Measurements from ENCODE around the gene CPNE7. TPM values are rescaled to one million over a fixed set of nuclear protein-coding genes. Genes with fewer than 3 reads are reported as not detected.

CPNE7 gene
- total RNA-seq, 1 experiment from 2014 or later: 108 TPM

DNA sequence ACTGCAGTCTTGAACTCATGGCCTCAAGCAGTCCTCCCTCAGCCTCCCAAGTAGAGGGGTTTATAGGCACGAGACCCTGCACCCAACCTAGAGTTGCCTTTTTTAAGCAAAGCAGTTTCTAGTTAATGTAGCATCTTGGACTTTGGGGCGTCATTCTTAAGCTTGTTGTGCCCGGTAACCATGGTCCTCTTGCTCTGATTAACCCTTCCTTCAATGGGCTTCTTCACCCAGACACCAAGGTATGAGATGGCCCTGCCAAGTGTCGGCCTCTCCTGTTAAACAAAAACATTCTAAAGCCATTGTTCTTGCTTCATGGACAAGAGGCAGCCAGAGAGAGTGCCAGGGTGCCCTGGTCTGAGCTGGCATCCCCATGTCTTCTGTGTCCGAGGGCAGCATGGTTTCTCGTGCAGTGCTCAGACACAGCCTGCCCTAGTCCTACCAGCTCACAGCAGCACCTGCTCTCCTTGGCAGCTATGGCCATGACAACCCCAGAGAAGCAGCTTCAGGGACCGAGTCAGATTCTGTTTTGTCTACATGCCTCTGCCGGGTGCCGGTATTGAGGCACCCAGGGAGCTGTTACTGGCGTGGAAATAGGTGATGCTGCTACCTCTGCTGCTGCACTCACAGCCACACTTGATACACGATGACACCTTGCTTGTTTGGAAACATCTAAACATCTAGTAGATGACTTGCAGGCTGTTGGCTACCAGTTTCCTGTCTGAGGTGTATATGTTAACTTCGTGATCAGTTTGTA is 11.7 kb upstream of the CPNE7 start:
- Histone ChIP-seq H3K27me3 (replicated peaks; ENCODE audit: insufficient read depth, low read depth, low read length, poor library complexity) (no peaks in the 10 kb centered on the region), H3K36me3 (ENCODE audit: insufficient read depth, low read length, poor library complexity, severe bottlenecking) (peaks cover 45% of the 10 kb centered on the region), H3K9me3 (ENCODE audit: low read depth, low read length, poor library complexity, severe bottlenecking) (no peaks in the 10 kb centered on the region), H3K4me1 (ENCODE audit: insufficient read depth, low read length, poor library complexity, severe bottlenecking) (peaks cover 43% of the 10 kb centered on the region), H3K4me3 (ENCODE audit: low read depth, low read length, poor library complexity, severe bottlenecking) (peak overlapping the region; percentile 86), H3K27ac (ENCODE audit: low read depth, low read length, poor library complexity, severe bottlenecking) (peak overlapping the region; percentile 95)
- POLR2A ChIA-PET (ENCODE audit: low non-redundant PET): no interaction called here
- CTCF ChIA-PET: no interaction called here
- no peak for TF ChIP-seq EZH2 (IDR thresholded peaks at IDR 0.05; ENCODE audit: borderline replicate concordance, low read depth, low read length, poor library complexity, severe bottlenecking)
- TF ChIP-seq CTCF (conservative IDR thresholded peaks at IDR 0.05; ENCODE audit: low read depth, low read length): no peak
- DNase-seq (ENCODE audit: low spot score): no peak
- intact Hi-C loops (cut with micrococcal nuclease; ENCODE audit: unreplicated experiment): no loop called here
- no TSS peak for BruUV-seq (replicated peaks)

DNA sequence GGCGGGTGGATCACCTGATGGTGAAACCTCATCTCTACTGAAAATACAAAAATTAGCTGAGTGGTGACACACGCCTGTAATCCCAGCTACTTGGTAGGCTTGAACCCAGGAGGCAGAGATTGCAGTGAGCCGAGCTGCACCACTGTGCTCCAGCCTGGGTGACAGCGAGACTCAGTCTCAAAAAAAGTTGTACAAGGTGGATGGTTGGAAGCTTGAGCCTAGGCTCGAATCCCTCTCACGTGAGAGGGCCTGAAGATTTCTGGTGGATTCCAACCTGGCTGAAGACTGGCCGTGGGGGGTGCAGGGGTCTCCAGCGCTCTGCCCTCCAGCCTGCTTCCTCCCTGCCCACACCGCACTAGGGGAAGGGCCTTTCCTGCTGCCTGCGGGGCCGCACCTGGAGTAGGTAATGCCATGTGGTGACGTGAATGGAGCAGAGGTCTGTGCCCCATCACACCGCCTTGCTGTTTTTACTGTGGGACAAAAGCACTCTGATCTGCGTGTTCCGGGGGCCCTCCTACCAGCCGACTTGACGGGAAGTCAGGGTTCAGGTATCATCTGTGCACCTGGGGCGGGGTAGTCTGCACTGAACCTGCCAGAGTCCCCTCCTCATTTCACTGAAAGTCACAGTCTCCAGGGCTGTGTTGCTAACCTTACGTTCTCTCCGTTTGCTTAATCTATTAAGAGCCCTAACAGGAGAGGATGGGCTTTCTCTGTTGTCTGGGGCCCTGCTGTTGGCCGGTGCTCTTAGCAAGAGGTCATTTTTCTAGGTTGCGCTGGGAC is 10.9 kb upstream of the CPNE7 start:
- no peak for DNase-seq (ENCODE audit: low spot score)
- TF ChIP-seq EZH2 (IDR thresholded peaks at IDR 0.05; ENCODE audit: borderline replicate concordance, low read depth, low read length, poor library complexity, severe bottlenecking) (no peak), CTCF (conservative IDR thresholded peaks at IDR 0.05; ENCODE audit: low read depth, low read length) (no peak)
- no TSS peak for BruUV-seq (replicated peaks)
- H3K36me3 ChIP-seq (ENCODE audit: insufficient read depth, low read length, poor library complexity, severe bottlenecking): peaks cover 45% of the 10 kb centered on the region
- peak overlapping the region; percentile 95 for H3K27ac ChIP-seq (ENCODE audit: low read depth, low read length, poor library complexity, severe bottlenecking)
- intact Hi-C loops (cut with micrococcal nuclease; ENCODE audit: unreplicated experiment): no loop called here
- H3K27me3 ChIP-seq (replicated peaks; ENCODE audit: insufficient read depth, low read depth, low read length, poor library complexity): no peaks in the 10 kb centered on the region
- ChIA-PET CTCF (no interaction called here), POLR2A (ENCODE audit: low non-redundant PET) (no interaction called here)
- no peaks in the 10 kb centered on the region for H3K9me3 ChIP-seq (ENCODE audit: low read depth, low read length, poor library complexity, severe bottlenecking)
- H3K4me1 ChIP-seq (ENCODE audit: insufficient read depth, low read length, poor library complexity, severe bottlenecking): peaks cover 39% of the 10 kb centered on the region
- peak overlapping the region; percentile 86 for H3K4me3 ChIP-seq (ENCODE audit: low read depth, low read length, poor library complexity, severe bottlenecking)

DNA sequence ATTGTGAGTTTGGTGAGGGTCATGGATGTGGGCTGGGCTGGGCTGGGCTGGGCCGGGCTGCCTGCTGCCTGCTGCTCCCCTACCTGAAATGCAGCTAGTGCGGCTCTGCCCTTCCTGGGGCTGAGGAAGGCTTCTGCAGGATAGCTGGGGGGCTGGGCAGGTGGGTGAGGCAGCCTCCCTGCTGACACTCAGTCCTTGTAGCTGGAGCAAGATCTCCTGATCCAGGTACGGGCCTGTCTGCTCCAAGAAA is 10.4 kb upstream of the CPNE7 start:
- Histone ChIP-seq H3K4me3 (ENCODE audit: low read depth, low read length, poor library complexity, severe bottlenecking) (no peak overlapping the region), H3K36me3 (ENCODE audit: insufficient read depth, low read length, poor library complexity, severe bottlenecking) (peaks cover 45% of the 10 kb centered on the region), H3K27ac (ENCODE audit: low read depth, low read length, poor library complexity, severe bottlenecking) (peak overlapping the region; percentile 64), H3K27me3 (replicated peaks; ENCODE audit: insufficient read depth, low read depth, low read length, poor library complexity) (no peaks in the 10 kb centered on the region), H3K9me3 (ENCODE audit: low read depth, low read length, poor library complexity, severe bottlenecking) (no peaks in the 10 kb centered on the region), H3K4me1 (ENCODE audit: insufficient read depth, low read length, poor library complexity, severe bottlenecking) (peaks cover 37% of the 10 kb centered on the region)
- POLR2A ChIA-PET (ENCODE audit: low non-redundant PET): interaction anchor here (0.6 kb wide), 1 partner anchor 54 kb away, joined by 3 read pairs; no protein-coding TSS in a partner anchor
- CTCF ChIA-PET: no interaction called here
- no peak for DNase-seq (ENCODE audit: low spot score)
- intact Hi-C loops (cut with micrococcal nuclease; ENCODE audit: unreplicated experiment): no loop called here
- TF ChIP-seq EZH2 (IDR thresholded peaks at IDR 0.05; ENCODE audit: borderline replicate concordance, low read depth, low read length, poor library complexity, severe bottlenecking) (no peak), CTCF (conservative IDR thresholded peaks at IDR 0.05; ENCODE audit: low read depth, low read length) (no peak)
- no TSS peak for BruUV-seq (replicated peaks)
